ENCODE results near the gene TMEM232. TPM values are rescaled to one million over a fixed set of nuclear protein-coding genes. Genes with fewer than 3 reads are reported as not detected.

TMEM232 gene
- total RNA-seq, 1 experiment from 2014 or later = 4.2 TPM

GRCh38 chr5:110476164-110476563 lies 250.3 kb downstream of the TMEM232 start:
- no peaks in the 10 kb centered on the region for H3K4me1 ChIP-seq (ENCODE audit: low read length)
- 0 out of 2 replicates have a peak, but pooled peaks cover 4% of the 10 kb centered on the region for H3K9me2 ChIP-seq (replicated peaks; ENCODE audit: insufficient read depth, low read length)
- H3K36me3 ChIP-seq (ENCODE audit: insufficient read depth, low read length) = no peaks in the 10 kb centered on the region
- no peaks in the 10 kb centered on the region for H3K9me3 ChIP-seq (ENCODE audit: low read length)
- no peak overlapping the region for H3K4me2 ChIP-seq (ENCODE audit: low read depth, low read length, poor library complexity, severe bottlenecking)
- DNase-seq = no peak
- no peaks in the 10 kb centered on the region for H3K79me2 ChIP-seq (ENCODE audit: low read length)
- H3K27me3 ChIP-seq (ENCODE audit: low read length) = no peaks in the 10 kb centered on the region
- H2AFZ ChIP-seq (ENCODE audit: low read length) = no peak overlapping the region
- H3K4me3 ChIP-seq (ENCODE audit: low read length) = no peak overlapping the region
- H4K20me1 ChIP-seq (ENCODE audit: insufficient read depth, low read depth, low read length) = no peaks in the 10 kb centered on the region
- no peak overlapping the region for H3K27ac ChIP-seq (ENCODE audit: low read length)
- no peak overlapping the region for H3K9ac ChIP-seq (ENCODE audit: low read length)

- Histone ChIP-seq H3K4me2 (ENCODE audit: low read depth, low read length, poor library complexity, severe bottlenecking) (no peak overlapping the region), H3K9me2 (replicated peaks; ENCODE audit: insufficient read depth, low read length) (0 out of 2 replicates have a peak, but pooled peaks cover 4% of the 10 kb centered on the region), H3K4me1 (ENCODE audit: low read length) (no peaks in the 10 kb centered on the region), H3K79me2 (ENCODE audit: low read length) (no peaks in the 10 kb centered on the region), H3K36me3 (ENCODE audit: insufficient read depth, low read length) (no peaks in the 10 kb centered on the region), H3K4me3 (ENCODE audit: low read length) (no peak overlapping the region), H4K20me1 (ENCODE audit: insufficient read depth, low read depth, low read length) (no peaks in the 10 kb centered on the region), H3K9me3 (ENCODE audit: low read length) (peaks cover 3% of the 10 kb centered on the region), H2AFZ (ENCODE audit: low read length) (no peak overlapping the region), H3K27me3 (ENCODE audit: low read length) (no peaks in the 10 kb centered on the region), H3K9ac (ENCODE audit: low read length) (no peak overlapping the region), H3K27ac (ENCODE audit: low read length) (no peak overlapping the region)
- no peak for DNase-seq
Observed at GRCh38 chr5:110475529-110475928, 250.9 kb downstream of the TMEM232 start.

GRCh38 chr5:110469486-110469885 lies 257.0 kb downstream of the TMEM232 start:
- Histone ChIP-seq H2AFZ (ENCODE audit: low read length) (no peak overlapping the region), H3K4me3 (ENCODE audit: low read length) (no peak overlapping the region), H3K27ac (ENCODE audit: low read length) (no peak overlapping the region), H3K9ac (ENCODE audit: low read length) (no peak overlapping the region), H3K27me3 (ENCODE audit: low read length) (no peaks in the 10 kb centered on the region), H3K9me3 (ENCODE audit: low read length) (peaks cover 10% of the 10 kb centered on the region), H3K4me1 (ENCODE audit: low read length) (no peaks in the 10 kb centered on the region), H3K9me2 (replicated peaks; ENCODE audit: insufficient read depth, low read length) (0 out of 2 replicates have a peak, but pooled peaks cover 8% of the 10 kb centered on the region), H4K20me1 (ENCODE audit: insufficient read depth, low read depth, low read length) (no peaks in the 10 kb centered on the region), H3K79me2 (ENCODE audit: low read length) (no peaks in the 10 kb centered on the region), H3K36me3 (ENCODE audit: insufficient read depth, low read length) (no peaks in the 10 kb centered on the region), H3K4me2 (ENCODE audit: low read depth, low read length, poor library complexity, severe bottlenecking) (no peak overlapping the region)
- DNase-seq = no peak

- no peaks in the 10 kb centered on the region for H3K79me2 ChIP-seq (ENCODE audit: low read length)
- DNase-seq = no peak
- no peaks in the 10 kb centered on the region for H3K36me3 ChIP-seq (ENCODE audit: insufficient read depth, low read length)
- no peak overlapping the region for H3K27ac ChIP-seq (ENCODE audit: low read length)
- no peaks in the 10 kb centered on the region for H4K20me1 ChIP-seq (ENCODE audit: insufficient read depth, low read depth, low read length)
- no peaks in the 10 kb centered on the region for H3K9me3 ChIP-seq (ENCODE audit: low read length)
- H3K4me2 ChIP-seq (ENCODE audit: low read depth, low read length, poor library complexity, severe bottlenecking) = no peak overlapping the region
- no peak overlapping the region for H3K9ac ChIP-seq (ENCODE audit: low read length)
- no peaks in the 10 kb centered on the region for H3K4me1 ChIP-seq (ENCODE audit: low read length)
- peaks cover 4% of the 10 kb centered on the region; the same call in 1 of the 2 replicates for H3K9me2 ChIP-seq (replicated peaks; ENCODE audit: insufficient read depth, low read length)
- no peak overlapping the region for H2AFZ ChIP-seq (ENCODE audit: low read length)
- H3K27me3 ChIP-seq (ENCODE audit: low read length) = no peaks in the 10 kb centered on the region
- H3K4me3 ChIP-seq (ENCODE audit: low read length) = no peak overlapping the region
Observed at GRCh38 chr5:110463106-110463505, 263.4 kb downstream of the TMEM232 start.

GRCh38 chr5:110460837-110461236 lies 265.6 kb downstream of the TMEM232 start:
- H3K4me1 ChIP-seq (ENCODE audit: low read length) = no peaks in the 10 kb centered on the region
- no peaks in the 10 kb centered on the region for H3K79me2 ChIP-seq (ENCODE audit: low read length)
- no peaks in the 10 kb centered on the region for H4K20me1 ChIP-seq (ENCODE audit: insufficient read depth, low read depth, low read length)
- no peaks in the 10 kb centered on the region; the same call in 1 of the 2 replicates for H3K9me2 ChIP-seq (replicated peaks; ENCODE audit: insufficient read depth, low read length)
- DNase-seq = no peak
- no peak overlapping the region for H3K9ac ChIP-seq (ENCODE audit: low read length)
- H3K36me3 ChIP-seq (ENCODE audit: insufficient read depth, low read length) = no peaks in the 10 kb centered on the region
- no peaks in the 10 kb centered on the region for H3K27me3 ChIP-seq (ENCODE audit: low read length)
- no peak overlapping the region for H3K4me3 ChIP-seq (ENCODE audit: low read length)
- no peak overlapping the region for H3K4me2 ChIP-seq (ENCODE audit: low read depth, low read length, poor library complexity, severe bottlenecking)
- H2AFZ ChIP-seq (ENCODE audit: low read length) = no peak overlapping the region
- H3K9me3 ChIP-seq (ENCODE audit: low read length) = no peaks in the 10 kb centered on the region
- H3K27ac ChIP-seq (ENCODE audit: low read length) = no peak overlapping the region

- Histone ChIP-seq H3K9ac (ENCODE audit: low read length) (no peak overlapping the region), H3K9me2 (replicated peaks; ENCODE audit: insufficient read depth, low read length) (no peaks in the 10 kb centered on the region; the same call in 1 of the 2 replicates), H3K9me3 (ENCODE audit: low read length) (no peaks in the 10 kb centered on the region), H3K4me1 (ENCODE audit: low read length) (no peaks in the 10 kb centered on the region), H3K4me3 (ENCODE audit: low read length) (no peak overlapping the region), H3K27ac (ENCODE audit: low read length) (no peak overlapping the region), H3K36me3 (ENCODE audit: insufficient read depth, low read length) (no peaks in the 10 kb centered on the region), H3K79me2 (ENCODE audit: low read length) (no peaks in the 10 kb centered on the region), H4K20me1 (ENCODE audit: insufficient read depth, low read depth, low read length) (no peaks in the 10 kb centered on the region), H3K4me2 (ENCODE audit: low read depth, low read length, poor library complexity, severe bottlenecking) (no peak overlapping the region), H3K27me3 (ENCODE audit: low read length) (no peaks in the 10 kb centered on the region), H2AFZ (ENCODE audit: low read length) (no peak overlapping the region)
- no peak for DNase-seq
Observed at GRCh38 chr5:110458313-110458712, 268.2 kb downstream of the TMEM232 start.

GRCh38 chr5:110442856-110443255 lies 283.6 kb downstream of the TMEM232 start:
- H2AFZ ChIP-seq (ENCODE audit: low read length) = no peak overlapping the region
- no peaks in the 10 kb centered on the region for H3K9me2 ChIP-seq (replicated peaks; ENCODE audit: insufficient read depth, low read length)
- H4K20me1 ChIP-seq (ENCODE audit: insufficient read depth, low read depth, low read length) = no peaks in the 10 kb centered on the region
- no peak overlapping the region for H3K9ac ChIP-seq (ENCODE audit: low read length)
- no peak overlapping the region for H3K4me2 ChIP-seq (ENCODE audit: low read depth, low read length, poor library complexity, severe bottlenecking)
- H3K27ac ChIP-seq (ENCODE audit: low read length) = no peak overlapping the region
- H3K4me3 ChIP-seq (ENCODE audit: low read length) = no peak overlapping the region
- no peaks in the 10 kb centered on the region for H3K4me1 ChIP-seq (ENCODE audit: low read length)
- no peaks in the 10 kb centered on the region for H3K27me3 ChIP-seq (ENCODE audit: low read length)
- no peaks in the 10 kb centered on the region for H3K9me3 ChIP-seq (ENCODE audit: low read length)
- H3K79me2 ChIP-seq (ENCODE audit: low read length) = no peaks in the 10 kb centered on the region
- no peak for DNase-seq
- no peaks in the 10 kb centered on the region for H3K36me3 ChIP-seq (ENCODE audit: insufficient read depth, low read length)

GRCh38 chr5:110441035-110441434 lies 285.4 kb downstream of the TMEM232 start:
- Histone ChIP-seq H3K36me3 (ENCODE audit: insufficient read depth, low read length) (no peaks in the 10 kb centered on the region), H4K20me1 (ENCODE audit: insufficient read depth, low read depth, low read length) (no peaks in the 10 kb centered on the region)

GRCh38 chr5:110440058-110440457 lies 286.4 kb downstream of the TMEM232 start:
- no peaks in the 10 kb centered on the region for H3K4me1 ChIP-seq (ENCODE audit: low read length)
- H3K4me3 ChIP-seq (ENCODE audit: low read length) = no peak overlapping the region
- H4K20me1 ChIP-seq (ENCODE audit: insufficient read depth, low read depth, low read length) = no peaks in the 10 kb centered on the region
- H2AFZ ChIP-seq (ENCODE audit: low read length) = no peak overlapping the region
- no peak overlapping the region for H3K4me2 ChIP-seq (ENCODE audit: low read depth, low read length, poor library complexity, severe bottlenecking)
- H3K9ac ChIP-seq (ENCODE audit: low read length) = no peak overlapping the region
- no peak for DNase-seq
- no peaks in the 10 kb centered on the region for H3K79me2 ChIP-seq (ENCODE audit: low read length)
- no peaks in the 10 kb centered on the region for H3K9me2 ChIP-seq (replicated peaks; ENCODE audit: insufficient read depth, low read length)
- H3K9me3 ChIP-seq (ENCODE audit: low read length) = no peaks in the 10 kb centered on the region
- no peaks in the 10 kb centered on the region for H3K36me3 ChIP-seq (ENCODE audit: insufficient read depth, low read length)
- H3K27me3 ChIP-seq (ENCODE audit: low read length) = no peaks in the 10 kb centered on the region
- no peak overlapping the region for H3K27ac ChIP-seq (ENCODE audit: low read length)

More at GRCh38 chr5:110441035-110441434, 285.4 kb downstream of the TMEM232 start:
- no peak overlapping the region for H3K27ac ChIP-seq (ENCODE audit: low read length)
- peak; percentile 71 for DNase-seq
- no peak overlapping the region for H3K9ac ChIP-seq (ENCODE audit: low read length)
- H3K4me2 ChIP-seq (ENCODE audit: low read depth, low read length, poor library complexity, severe bottlenecking) = no peak overlapping the region
- no peaks in the 10 kb centered on the region for H3K9me3 ChIP-seq (ENCODE audit: low read length)
- no peak overlapping the region for H2AFZ ChIP-seq (ENCODE audit: low read length)
- no peak overlapping the region for H3K4me3 ChIP-seq (ENCODE audit: low read length)
- no peaks in the 10 kb centered on the region for H3K27me3 ChIP-seq (ENCODE audit: low read length)
- H3K9me2 ChIP-seq (replicated peaks; ENCODE audit: insufficient read depth, low read length) = no peaks in the 10 kb centered on the region
- H3K4me1 ChIP-seq (ENCODE audit: low read length) = no peaks in the 10 kb centered on the region
- H3K79me2 ChIP-seq (ENCODE audit: low read length) = no peaks in the 10 kb centered on the region
